C4-2B (cell line): ENCODE data around the gene MEF2C.

Source experiments
- ZFX ChIP-seq: fragments of 450-650 bp; IDR thresholded peaks from 2 replicates; pipeline ENCODE4 v1.6.1; 2017
- TF ChIP-seq, protein P1 (sequence below): fragments of 450-650 bp; conservative IDR thresholded peaks from 2 replicates; pipeline ENCODE4 v1.5.1; 2017; ENCODE audit warnings: mild to moderate bottlenecking

DNA sequence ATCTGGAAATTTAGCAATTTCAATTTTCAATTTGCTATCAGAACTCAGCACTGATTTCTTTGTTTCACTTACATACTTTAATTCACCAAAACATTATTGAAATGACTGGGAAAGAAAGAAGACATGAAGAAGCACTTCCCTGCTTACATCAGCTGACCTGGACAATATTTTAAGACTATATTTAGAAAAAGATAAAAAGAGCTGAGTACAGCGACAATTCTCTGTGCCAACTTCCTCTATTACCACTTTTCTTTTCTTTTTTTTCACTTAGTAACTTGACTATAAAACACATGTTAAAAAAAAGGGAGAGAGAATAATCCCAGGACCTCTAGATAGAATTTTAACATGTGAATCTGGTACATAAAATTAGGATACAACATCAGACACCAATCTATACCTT, 35.6 kb downstream of the MEF2C start:
- TF ChIP-seq ZFX, result no peak
- TF ChIP-seq, protein P1, sequence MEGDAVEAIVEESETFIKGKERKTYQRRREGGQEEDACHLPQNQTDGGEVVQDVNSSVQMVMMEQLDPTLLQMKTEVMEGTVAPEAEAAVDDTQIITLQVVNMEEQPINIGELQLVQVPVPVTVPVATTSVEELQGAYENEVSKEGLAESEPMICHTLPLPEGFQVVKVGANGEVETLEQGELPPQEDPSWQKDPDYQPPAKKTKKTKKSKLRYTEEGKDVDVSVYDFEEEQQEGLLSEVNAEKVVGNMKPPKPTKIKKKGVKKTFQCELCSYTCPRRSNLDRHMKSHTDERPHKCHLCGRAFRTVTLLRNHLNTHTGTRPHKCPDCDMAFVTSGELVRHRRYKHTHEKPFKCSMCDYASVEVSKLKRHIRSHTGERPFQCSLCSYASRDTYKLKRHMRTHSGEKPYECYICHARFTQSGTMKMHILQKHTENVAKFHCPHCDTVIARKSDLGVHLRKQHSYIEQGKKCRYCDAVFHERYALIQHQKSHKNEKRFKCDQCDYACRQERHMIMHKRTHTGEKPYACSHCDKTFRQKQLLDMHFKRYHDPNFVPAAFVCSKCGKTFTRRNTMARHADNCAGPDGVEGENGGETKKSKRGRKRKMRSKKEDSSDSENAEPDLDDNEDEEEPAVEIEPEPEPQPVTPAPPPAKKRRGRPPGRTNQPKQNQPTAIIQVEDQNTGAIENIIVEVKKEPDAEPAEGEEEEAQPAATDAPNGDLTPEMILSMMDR, result no peak
